ES-I3 (cell line): ENCODE measurements around the gene FETUB.
"Not testable (repeated sequence)": the region's sequence is repeated elsewhere in the genome, so short reads cannot be mapped to it uniquely, and the experiment has no call there.

Experiments
- H3K36me3 ChIP-seq: 2 replicates; pipeline ENCODE4 v1.6.1; 2013; ENCODE audit warnings: mild to moderate bottlenecking, low read length, control low read depth, moderate library complexity; ENCODE audit not compliant: insufficient read depth
- H3K4me1 ChIP-seq: 2 replicates; pipeline ENCODE4 v1.6.1; 2013; ENCODE audit warnings: mild to moderate bottlenecking, control low read depth, low read length; ENCODE audit not compliant: insufficient read depth
- H3K9ac ChIP-seq: 2 replicates; pipeline ENCODE4 v1.6.1; 2013; ENCODE audit warnings: low read depth, mild to moderate bottlenecking, low read length, moderate library complexity
- H3K9me3 ChIP-seq: 2 replicates; pipeline ENCODE4 v1.6.1; 2013; ENCODE audit warnings: mild to moderate bottlenecking, low read length, moderate library complexity; ENCODE audit not compliant: control insufficient read depth, insufficient read depth

The FETUB gene

DNA sequence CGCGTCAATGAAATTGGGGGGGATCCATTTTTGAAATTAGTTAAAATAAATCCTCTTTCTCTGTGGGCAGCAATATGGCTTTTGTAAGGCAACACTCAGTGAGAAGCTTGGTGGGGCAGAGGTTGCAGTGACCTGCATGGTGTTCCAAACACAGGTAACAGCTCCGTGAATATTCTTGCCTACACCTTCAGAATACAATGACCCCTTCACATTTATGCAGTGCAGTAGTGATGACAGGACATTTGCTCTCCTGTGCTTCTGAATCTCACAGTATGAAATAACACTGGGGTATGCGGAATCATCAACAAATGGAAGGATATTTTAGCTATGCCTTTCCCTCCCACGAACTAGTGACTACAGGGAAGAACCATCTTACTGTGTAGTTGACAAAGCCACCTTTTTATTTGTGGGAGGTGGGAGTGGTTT, 20.4 kb upstream of the FETUB start:
- H3K4me1 ChIP-seq = no peaks in the 10 kb centered on the region; the same call in 1 of the 2 replicates

DNA sequence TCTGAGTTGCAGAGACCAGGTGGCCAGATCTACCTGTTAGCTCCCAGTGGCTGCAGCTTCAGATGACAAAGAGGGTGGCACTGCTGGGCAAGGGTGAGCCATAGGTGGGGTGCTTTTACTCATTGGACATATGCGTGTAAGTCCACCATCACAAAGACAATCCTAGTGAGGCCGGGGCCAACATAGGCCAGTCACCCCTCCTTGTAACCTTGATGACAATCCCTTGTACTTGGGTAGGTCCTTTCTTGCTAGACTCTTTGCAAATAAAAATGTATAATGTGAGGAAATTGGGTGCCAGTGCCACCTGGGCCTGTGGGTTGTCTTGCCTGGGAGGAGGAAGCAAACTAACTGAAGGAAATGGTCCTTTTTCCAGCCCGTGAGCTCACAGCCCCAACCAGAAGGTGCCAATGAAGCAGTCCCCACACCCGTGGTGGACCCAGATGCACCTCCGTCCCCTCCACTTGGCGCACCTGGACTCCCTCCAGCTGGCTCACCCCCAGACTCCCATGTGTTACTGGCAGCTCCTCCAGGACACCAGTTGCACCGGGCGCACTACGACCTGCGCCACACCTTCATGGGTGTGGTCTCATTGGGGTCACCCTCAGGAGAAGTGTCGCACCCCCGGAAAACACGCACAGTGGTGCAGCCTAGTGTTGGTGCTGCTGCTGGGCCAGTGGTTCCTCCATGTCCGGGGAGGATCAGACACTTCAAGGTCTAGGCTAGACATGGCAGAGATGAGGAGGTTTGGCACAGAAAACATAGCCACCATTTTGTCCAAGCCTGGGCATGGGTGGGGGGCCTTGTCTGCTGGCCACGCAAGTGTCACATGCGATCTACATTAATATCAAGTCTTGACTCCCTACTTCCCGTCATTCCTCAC, 19.7 kb upstream of the FETUB start:
- H3K9me3 ChIP-seq = no peaks in the 10 kb centered on the region
- H3K4me1 ChIP-seq = no peaks in the 10 kb centered on the region; the same call in 1 of the 2 replicates
- no peaks in the 10 kb centered on the region for H3K36me3 ChIP-seq
- H3K9ac ChIP-seq = no peak overlapping the region

More for the DNA sequence above, 20.4 kb upstream of the FETUB start:
- Histone ChIP-seq H3K9ac (no peak overlapping the region), H3K36me3 (no peaks in the 10 kb centered on the region), H3K9me3 (no peaks in the 10 kb centered on the region)

DNA sequence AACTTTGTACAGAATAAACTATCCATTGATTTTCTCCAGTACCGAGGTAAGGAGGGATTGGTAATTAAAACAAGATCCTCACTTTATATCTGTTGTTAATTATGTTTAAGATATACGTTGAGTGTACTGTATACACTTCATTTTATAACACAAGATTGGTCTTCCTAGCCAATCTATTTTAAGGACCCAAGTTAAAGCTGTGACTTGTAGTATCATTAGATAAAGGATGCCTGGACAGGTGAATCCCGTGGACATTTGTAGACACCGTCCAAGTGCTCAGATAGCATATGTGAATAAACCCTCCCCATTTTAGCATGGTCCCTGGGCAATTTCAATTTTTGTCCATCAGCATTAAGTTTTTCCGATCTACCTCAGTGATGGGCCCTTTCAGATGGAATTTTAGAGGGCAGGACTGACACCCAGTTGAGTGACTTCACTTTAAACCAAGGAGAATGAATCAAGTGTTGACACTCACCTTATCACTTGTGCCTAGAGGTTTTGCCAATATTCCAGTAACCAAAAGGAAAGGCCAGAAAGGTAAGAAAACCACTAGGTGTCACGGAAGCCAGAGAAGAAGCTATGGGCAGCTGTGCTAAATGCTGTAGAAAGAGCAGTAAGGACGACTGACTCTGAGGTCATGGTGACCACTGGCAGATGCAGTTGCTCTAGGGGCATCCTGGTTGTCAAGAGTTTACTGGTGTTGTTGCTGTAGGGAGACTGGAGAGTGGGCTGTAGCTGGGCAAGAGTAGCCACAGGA, 18.1 kb upstream of the FETUB start:
- Histone ChIP-seq H3K4me1 (no peaks in the 10 kb centered on the region; the same call in 1 of the 2 replicates), H3K9ac (no peak overlapping the region), H3K36me3 (peaks cover 4% of the 10 kb centered on the region; the same call in 1 of the 2 replicates), H3K9me3 (no peaks in the 10 kb centered on the region)

DNA sequence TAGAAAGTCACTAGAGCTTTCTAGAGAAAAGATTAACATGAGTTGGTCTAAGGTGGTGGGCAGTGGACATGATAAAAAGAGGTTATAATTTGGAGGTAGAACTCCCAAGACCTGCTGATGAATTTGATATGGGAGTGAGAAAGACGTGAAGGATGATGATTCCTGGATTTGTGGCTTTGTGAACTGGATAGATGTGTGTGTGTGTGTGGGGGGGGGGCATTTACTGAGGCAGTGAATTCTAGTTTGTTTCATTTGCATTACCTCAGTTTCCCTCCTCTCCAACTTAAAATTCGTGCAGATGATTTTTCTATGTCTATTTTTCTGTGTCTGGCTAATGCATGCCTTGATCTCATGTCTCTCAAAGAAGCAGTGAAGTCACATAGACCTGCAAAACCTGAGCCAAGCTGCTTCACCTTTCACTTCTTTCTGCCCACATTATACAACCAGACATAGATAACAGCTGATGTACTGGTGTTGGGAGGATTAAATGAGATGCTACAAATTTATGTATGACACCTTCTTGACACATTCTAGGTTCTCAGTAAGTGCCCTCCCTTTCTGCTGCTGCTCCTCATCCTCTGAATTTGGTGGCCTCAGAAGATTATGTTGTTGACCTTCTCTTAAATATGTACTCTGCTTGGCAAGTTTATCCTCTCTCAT, 17.4 kb upstream of the FETUB start:
- H3K9ac ChIP-seq = no peak overlapping the region
- peaks cover 4% of the 10 kb centered on the region; the same call in 1 of the 2 replicates for H3K36me3 ChIP-seq
- H3K4me1 ChIP-seq = no peaks in the 10 kb centered on the region
- H3K9me3 ChIP-seq = no peaks in the 10 kb centered on the region

DNA sequence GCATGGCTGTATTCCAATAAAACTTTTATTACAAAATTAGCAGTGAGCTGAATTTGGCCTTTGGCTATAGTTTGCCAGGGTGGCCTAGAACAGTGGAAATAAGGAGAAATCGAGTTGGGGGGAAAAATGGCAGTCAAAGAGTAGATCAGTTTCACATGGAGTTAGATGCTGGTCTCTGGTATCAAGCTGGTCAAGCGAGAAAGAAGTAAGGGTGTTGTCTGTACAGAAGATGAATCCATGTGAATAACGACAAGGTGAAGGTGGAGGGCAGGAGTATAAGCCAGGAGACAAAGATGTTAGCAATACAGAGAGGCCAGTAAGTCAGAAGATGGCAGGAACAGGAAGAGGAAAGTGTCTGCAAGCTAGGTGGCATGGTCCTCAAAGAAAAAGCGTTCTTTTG, 15.6 kb upstream of the FETUB start:
- H3K9ac ChIP-seq = no peak overlapping the region
- H3K9me3 ChIP-seq = no peaks in the 10 kb centered on the region
- peaks cover 4% of the 10 kb centered on the region; the same call in 1 of the 2 replicates for H3K36me3 ChIP-seq

DNA sequence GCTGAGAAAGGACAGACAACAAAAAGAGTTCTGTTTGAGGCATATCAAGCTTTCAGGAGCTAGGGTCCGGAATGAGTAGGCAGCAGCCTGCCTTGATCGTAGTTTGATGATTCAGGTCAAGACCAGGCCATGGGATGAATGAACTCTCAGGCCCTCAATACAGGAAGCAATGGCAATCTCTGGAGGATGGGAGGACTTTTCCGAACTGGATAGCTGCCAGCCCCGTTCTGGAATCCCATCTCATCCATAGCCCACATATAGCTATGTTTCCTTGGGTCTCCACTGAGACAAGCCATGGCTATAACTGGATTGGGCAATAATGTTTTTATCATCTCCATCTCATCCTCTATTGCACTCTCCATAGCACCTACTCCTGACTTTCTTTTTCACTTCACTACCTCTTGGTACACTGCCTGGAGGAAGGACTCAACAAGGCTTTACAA, 14.6 kb upstream of the FETUB start:
- Histone ChIP-seq H3K9ac (no peak overlapping the region), H3K9me3 (no peaks in the 10 kb centered on the region), H3K4me1 (no peaks in the 10 kb centered on the region), H3K36me3 (peaks cover 4% of the 10 kb centered on the region; the same call in 1 of the 2 replicates)

More for the DNA sequence above, 15.6 kb upstream of the FETUB start:
- H3K4me1 ChIP-seq = no peaks in the 10 kb centered on the region

DNA sequence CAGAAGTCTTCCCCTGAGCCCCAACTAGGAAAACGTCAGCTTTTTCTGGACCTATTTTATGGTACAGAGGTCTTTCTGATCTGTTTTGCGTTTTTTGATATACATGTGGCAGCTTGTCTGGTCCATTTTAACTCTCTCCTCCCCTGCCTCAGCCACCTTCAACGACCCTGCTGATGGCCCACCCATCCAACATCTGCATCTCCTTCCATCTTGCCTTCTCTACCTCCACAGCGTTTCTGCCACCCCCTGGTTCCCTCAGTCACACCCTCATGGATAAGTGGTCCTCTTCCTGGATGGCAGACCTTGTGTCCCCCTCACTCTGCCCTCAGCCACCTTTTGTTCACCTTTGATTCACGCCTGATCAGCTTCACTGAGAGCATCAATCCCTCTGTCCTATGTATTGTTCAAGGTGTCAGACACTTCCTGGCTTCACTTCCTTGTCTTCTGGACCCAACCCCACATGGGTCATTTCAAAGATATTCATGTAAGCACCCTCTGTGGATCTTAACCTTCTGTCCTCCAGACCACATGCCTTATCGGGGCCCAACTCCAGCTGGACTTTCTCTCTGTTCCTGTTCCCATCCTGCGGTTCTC, 13.8 kb upstream of the FETUB start:
- Histone ChIP-seq H3K4me1 (no peaks in the 10 kb centered on the region), H3K36me3 (peaks cover 4% of the 10 kb centered on the region; the same call in 1 of the 2 replicates), H3K9me3 (no peaks in the 10 kb centered on the region), H3K9ac (no peak overlapping the region)

DNA sequence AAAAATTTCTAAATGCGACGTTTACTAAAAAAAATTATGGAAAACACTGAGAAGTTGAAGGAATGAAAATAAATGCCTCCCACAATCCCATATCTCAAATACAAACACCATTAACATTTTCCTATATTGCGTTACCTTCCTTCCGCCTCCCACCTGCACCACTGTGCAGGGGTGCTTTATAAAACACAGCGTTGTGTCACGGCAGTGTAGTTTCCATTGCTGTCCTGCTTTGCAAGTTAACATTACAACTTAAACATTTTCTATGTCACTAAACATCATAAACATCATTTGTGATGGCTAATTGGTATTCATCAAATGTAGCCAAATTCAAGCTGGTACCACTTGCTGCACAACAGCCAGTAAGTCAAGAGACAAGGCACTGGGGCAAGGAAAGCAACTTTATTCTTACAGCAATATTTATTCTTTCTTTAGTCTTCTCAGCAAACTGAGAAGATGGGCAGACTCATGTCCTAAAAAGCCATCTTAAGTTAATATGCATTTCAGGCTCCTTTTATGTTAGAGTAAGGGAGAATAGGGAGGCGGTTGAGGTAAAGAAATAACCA, 12.3 kb upstream of the FETUB start:
- Histone ChIP-seq H3K9ac (no peak overlapping the region), H3K4me1 (no peaks in the 10 kb centered on the region), H3K36me3 (peaks cover 4% of the 10 kb centered on the region; the same call in 1 of the 2 replicates)

DNA sequence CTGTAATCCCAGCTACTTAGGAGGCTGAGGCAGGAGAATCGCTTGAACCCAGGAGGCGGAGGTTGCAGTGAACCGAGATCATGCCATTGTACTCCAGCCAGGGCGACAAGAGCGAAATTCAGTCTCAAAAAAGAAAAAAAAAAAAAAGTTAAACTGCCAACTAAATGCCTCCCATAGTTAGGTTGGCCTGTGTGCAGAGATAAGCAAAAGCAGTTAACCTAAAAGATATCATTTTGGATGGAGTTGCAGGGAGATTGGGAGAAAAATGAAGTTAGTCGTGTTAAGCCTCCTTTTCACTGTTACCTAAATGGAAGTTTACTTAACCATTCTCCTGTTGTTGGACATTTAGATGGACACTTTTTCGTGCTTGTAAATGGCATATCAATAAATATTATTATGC, 11.4 kb upstream of the FETUB start:
- peaks cover 4% of the 10 kb centered on the region; the same call in 1 of the 2 replicates for H3K36me3 ChIP-seq
- H3K4me1 ChIP-seq = no peaks in the 10 kb centered on the region
- no peak overlapping the region for H3K9ac ChIP-seq

More for the DNA sequence above, 12.3 kb upstream of the FETUB start:
- no peaks in the 10 kb centered on the region for H3K9me3 ChIP-seq

DNA sequence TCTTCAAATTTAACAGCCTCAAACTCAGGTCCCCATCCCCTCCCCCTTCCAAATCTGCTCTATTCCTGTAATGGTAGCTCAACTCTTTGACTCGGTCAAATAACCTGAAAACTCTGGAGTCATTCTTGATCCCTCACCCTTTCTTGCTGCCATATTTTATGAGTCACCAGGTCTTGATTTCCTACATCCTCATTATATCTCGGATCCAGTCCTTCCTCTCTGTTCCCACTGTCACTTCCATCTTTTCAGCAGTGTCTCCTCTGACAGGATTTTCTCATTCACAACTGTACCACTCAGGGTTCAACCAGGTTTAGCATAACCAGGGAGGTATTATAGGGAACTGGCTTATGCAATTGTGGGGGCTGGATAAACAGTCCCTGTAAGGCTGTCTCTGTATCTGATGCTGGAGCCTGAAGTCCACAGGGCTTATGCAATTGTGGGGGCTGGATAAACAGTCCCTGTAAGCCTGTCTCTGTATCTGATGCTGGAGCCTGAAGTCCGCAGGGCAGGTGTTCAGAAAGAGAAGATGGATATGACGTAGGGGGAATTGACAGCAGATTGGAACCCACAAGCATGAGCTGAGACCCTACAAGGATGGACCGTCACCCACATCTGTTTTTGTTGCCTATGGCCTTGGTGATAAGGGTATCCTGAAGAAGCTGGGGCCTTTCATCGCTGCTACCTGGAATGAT, 9.1 kb upstream of the FETUB start:
- no peaks in the 10 kb centered on the region for H3K4me1 ChIP-seq
- no peaks in the 10 kb centered on the region for H3K9me3 ChIP-seq
- H3K9ac ChIP-seq = no peak overlapping the region
- H3K36me3 ChIP-seq = peaks cover 4% of the 10 kb centered on the region; the same call in 1 of the 2 replicates

More for the DNA sequence above, 11.4 kb upstream of the FETUB start:
- no peaks in the 10 kb centered on the region for H3K9me3 ChIP-seq

DNA sequence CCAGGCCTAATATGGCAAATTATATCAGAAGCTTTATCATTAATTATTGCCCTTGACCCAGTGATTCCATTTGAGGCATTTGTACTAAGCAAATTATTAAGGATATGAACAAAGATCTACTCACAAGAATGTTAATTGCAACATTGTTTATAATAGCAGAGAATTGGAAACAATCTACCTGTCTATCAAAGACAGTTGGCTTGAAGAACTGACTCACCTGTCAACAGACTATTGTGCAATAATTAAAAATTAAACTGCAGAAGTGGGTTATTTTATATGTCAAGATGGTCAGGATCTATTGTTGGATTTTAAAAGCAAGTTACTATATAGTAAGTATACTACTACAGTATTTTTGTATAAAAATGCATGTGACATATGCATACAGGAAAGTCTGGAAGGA, 6.7 kb upstream of the FETUB start:
- H3K9ac ChIP-seq = no peak overlapping the region
- no peaks in the 10 kb centered on the region for H3K9me3 ChIP-seq
- no peaks in the 10 kb centered on the region for H3K36me3 ChIP-seq
- no peaks in the 10 kb centered on the region for H3K4me1 ChIP-seq

DNA sequence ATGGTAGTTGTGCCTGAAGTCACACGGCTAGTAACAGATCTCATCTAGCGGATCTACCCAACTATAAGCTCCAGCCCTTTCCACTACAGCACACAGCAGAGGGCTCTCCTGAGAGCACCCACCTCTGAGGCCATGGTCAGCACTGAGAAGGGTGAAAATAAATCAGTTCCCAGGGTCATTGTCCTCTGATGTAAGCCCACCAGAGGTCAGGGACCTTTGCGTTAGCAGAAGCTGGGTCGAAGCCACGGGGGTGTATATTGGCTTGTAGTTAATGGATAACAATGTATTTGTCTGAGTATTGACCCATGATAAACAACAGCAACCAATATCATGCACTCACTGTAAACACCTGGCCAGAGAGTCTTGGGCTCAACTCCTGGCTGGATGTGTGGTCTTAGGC, 6.0 kb upstream of the FETUB start:
- H3K4me1 ChIP-seq, H3K36me3 ChIP-seq, H3K9me3 ChIP-seq, H3K9ac ChIP-seq: not testable (repeated sequence)

DNA sequence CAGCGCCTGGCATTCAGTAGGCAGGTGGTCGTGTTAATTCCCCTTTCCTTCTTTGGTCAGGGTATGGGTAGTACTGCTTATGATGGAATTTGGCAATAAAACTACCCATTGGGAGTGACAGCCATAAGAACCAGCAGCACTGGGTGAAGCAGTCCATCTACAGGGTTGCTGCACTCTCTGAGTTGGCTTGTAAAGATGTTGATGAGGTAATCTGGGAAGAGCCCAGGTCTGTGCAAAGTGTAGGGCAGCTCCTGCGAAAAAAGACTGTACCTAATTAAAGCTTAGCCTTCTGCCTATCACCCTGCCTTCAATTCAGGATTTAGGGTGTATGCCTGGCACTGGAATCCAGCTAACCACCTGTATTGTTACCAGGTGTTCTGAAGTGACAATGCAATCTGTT, 4.7 kb upstream of the FETUB start:
- H3K9ac ChIP-seq = no peak overlapping the region
- no peaks in the 10 kb centered on the region for H3K9me3 ChIP-seq
- H3K4me1 ChIP-seq = peaks cover 4% of the 10 kb centered on the region; the same call in 1 of the 2 replicates
- H3K36me3 ChIP-seq = no peaks in the 10 kb centered on the region
